ENCODE data around the gene ELOVL5.

- TF ChIP-seq POLR2AphosphoS5 (IDR thresholded peaks at IDR 0.05; ENCODE audit: low read depth, low read length): no peak
- no peak for TF ChIP-seq REST (IDR thresholded peaks at IDR 0.05; ENCODE audit: insufficient read depth in 1 of 2, low read depth in 2 of 2, low read length in 2 of 2)
- no peak for TF ChIP-seq TAF1 (IDR thresholded peaks at IDR 0.05; ENCODE audit: borderline replicate concordance, insufficient read depth, low read length)
These were observed 46.8 kb downstream of the ELOVL5 start for GRCh38 chr6:53301801-53302537.
